Left lung (tissue), 10 donors: ENCODE data around the gene P2RX2. TPM values are rescaled to one million over a fixed set of nuclear protein-coding genes. Genes with fewer than 3 reads are reported as not detected.

Source experiments
- ATAC-seq: fragments of 200-7000 bp; cut with Tn5 transposase; one replicate; pipeline ENCODE4 v1.9.1; 2020; ENCODE audit warnings: moderate library complexity
- DNase-seq, 4 donors: peaks; one replicate each; pipeline ENCODE4 v3.0.0-alpha.2; 2013 to 2020
- H3K27ac ChIP-seq, 2 donors: fragments of 200-600 bp; sonication (generic) in 1 of 2; one replicate each; pipeline versions ENCODE4 v1.5.0 to v1.8.0; 2020 to 2021
- H3K27me3 ChIP-seq, 2 donors: fragments of 200-600 bp; sonication (generic) in 1 of 2; one replicate each; pipeline versions ENCODE4 v1.5.0 to v1.8.0; 2020 to 2021
- H3K36me3 ChIP-seq, 2 donors: fragments of 200-600 bp; sonication (generic) in 1 of 2; one replicate each; pipeline versions ENCODE4 v1.5.0 to v1.8.0; 2020 to 2021
- H3K4me1 ChIP-seq, 2 donors: fragments of 200-600 bp; one replicate each; pipeline ENCODE4 v1.8.0; 2021
- H3K4me3 ChIP-seq, 2 donors: fragments of 200-600 bp; sonication (generic) in 1 of 2; one replicate each; pipeline versions ENCODE4 v1.5.0 to v1.8.0; 2020 to 2021; ENCODE audit warnings: mild to moderate bottlenecking in 1 of 2
- H3K9me3 ChIP-seq, 2 donors: fragments of 200-600 bp; sonication (generic) in 1 of 2; one replicate each; pipeline versions ENCODE4 v1.5.0 to v1.8.0; 2020 to 2021
- intact Hi-C, 2 donors: fragments of 100-400 bp; cut with DNase I; formaldehyde crosslinking; loops; one replicate each; pipeline versions ENCODE4 v1.11.2 to v1.14.2; 2022
- polyA plus RNA-seq, 6 donors: library from polyadenylated mRNA; unstranded; fragments of 120-200 nt; gene quantifications; one replicate each; pipeline ENCODE4 v1.2.1, GENCODE V29; 2013; ENCODE audit not compliant: insufficient read length in 6 of 6
- total RNA-seq, 2 donors: library from RNA; stranded (reverse); fragmentation: NEBNext Ultra II Directional; extraction: Animal tissue kit (Norgen Biotek cat#: 25700); gene quantifications; one replicate each; pipeline ENCODE4 v1.2.1, GENCODE V29; 2021
- TF ChIP-seq, protein P1 (sequence below), 2 donors: fragments of 200-600 bp; sonication (generic) in 1 of 2; IDR thresholded peaks; one replicate each; pipeline versions ENCODE4 v1.5.0 to v1.8.0; 2021; ENCODE audit warnings: antibody characterized with exemption in 2 of 2
- donor health status: DM: no; HTN: yes; CAD: no.
- donor health status: DM: no; HTN: no; CAD: no.

The P2RX2 gene
- total and polyA plus RNA-seq, 8 donors = 4.2 to 10.9 (median 5.3) TPM; not detected in 2

- Histone ChIP-seq H3K4me3 (no peak overlapping the region), H3K36me3 (peaks cover 0 to 63% of the 10 kb centered on the region in 2 donors), H3K27me3 (no peaks in the 10 kb centered on the region), H3K4me1 (no peaks in the 10 kb centered on the region), H3K27ac (no peak overlapping the region), H3K9me3 (no peaks in the 10 kb centered on the region)
- TF ChIP-seq, protein P1, sequence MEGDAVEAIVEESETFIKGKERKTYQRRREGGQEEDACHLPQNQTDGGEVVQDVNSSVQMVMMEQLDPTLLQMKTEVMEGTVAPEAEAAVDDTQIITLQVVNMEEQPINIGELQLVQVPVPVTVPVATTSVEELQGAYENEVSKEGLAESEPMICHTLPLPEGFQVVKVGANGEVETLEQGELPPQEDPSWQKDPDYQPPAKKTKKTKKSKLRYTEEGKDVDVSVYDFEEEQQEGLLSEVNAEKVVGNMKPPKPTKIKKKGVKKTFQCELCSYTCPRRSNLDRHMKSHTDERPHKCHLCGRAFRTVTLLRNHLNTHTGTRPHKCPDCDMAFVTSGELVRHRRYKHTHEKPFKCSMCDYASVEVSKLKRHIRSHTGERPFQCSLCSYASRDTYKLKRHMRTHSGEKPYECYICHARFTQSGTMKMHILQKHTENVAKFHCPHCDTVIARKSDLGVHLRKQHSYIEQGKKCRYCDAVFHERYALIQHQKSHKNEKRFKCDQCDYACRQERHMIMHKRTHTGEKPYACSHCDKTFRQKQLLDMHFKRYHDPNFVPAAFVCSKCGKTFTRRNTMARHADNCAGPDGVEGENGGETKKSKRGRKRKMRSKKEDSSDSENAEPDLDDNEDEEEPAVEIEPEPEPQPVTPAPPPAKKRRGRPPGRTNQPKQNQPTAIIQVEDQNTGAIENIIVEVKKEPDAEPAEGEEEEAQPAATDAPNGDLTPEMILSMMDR (IDR thresholded peaks at IDR 0.05) = no peak
- no peak for DNase-seq
- intact Hi-C loops = no loop called here
- peak; percentile 2 for ATAC-seq
Observed at GRCh38 chr12:132571598-132571997, 47.0 kb upstream of the P2RX2 start.

- DNase-seq (peak in 1 of 4 donors; percentile 83), ATAC-seq (peak; percentile 87)
- H3K36me3 ChIP-seq = peaks cover 0 to 66% of the 10 kb centered on the region in 2 donors
- H3K4me3 ChIP-seq = no peak overlapping the region
- no peaks in the 10 kb centered on the region for H3K27me3 ChIP-seq
- no peaks in the 10 kb centered on the region for H3K9me3 ChIP-seq
- intact Hi-C loops = no loop called here
- H3K4me1 ChIP-seq = no peaks in the 10 kb centered on the region
- TF ChIP-seq, protein P1 (IDR thresholded peaks at IDR 0.05) = no peak
- H3K27ac ChIP-seq = no peak overlapping the region
Observed at GRCh38 chr12:132572106-132572505, 46.5 kb upstream of the P2RX2 start.

DNA sequence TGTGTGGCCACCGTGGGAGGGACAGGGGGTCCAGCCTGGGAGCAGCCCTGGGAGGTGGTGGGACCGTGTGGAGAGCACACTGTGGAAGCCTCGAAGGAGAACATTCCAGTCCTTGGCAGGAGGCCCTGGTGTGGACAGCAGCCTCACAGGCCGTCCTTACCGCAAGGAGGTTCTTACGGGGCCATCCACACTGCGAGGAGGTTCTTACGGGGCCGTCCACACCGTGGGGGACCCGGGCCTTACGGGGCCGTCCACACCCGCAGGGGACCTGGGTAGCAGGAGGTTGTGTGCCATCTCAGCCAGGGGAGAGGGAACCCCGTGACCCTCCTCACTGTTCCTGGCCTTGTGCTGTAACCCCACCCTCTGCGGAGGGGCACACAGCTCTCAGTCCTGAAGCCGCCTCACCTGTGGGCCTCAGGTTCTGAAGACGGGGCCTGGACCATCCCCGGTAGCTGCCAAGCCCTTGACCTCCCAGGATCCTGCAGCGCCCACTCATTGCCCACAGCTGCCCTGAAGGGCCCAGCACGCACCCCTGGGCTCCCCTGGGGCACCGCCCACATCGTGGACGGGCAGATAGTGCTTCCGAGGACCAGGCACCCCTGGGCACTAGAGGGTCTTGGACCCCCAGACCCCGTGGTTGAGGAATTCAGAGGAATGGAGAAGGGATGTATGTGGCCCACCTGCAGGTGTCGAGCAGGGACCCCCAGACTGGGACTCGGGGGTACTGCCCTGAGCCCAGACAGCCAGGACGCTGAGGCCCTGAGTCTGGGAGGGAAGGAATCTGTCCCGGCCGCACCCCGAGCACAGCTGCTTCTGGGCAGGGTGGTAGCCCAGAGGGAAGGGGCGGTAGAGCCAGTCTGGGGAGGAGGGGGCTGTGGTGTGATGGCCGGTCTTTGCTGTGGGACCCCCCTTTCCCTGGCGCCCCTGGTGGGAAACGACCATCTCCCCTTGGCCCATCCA lies 45.5 kb upstream of the P2RX2 start:
- TF ChIP-seq, protein P1 (IDR thresholded peaks at IDR 0.05) = no peak
- H3K36me3 ChIP-seq = peaks cover 0 to 69% of the 10 kb centered on the region in 2 donors
- no peaks in the 10 kb centered on the region for H3K27me3 ChIP-seq
- ATAC-seq (no peak), DNase-seq (no peak)
- no peaks in the 10 kb centered on the region for H3K9me3 ChIP-seq
- H3K4me1 ChIP-seq = no peaks in the 10 kb centered on the region
- no peak overlapping the region for H3K4me3 ChIP-seq
- intact Hi-C loops = no loop called here
- H3K27ac ChIP-seq = no peak overlapping the region

GRCh38 chr12:132574271-132574996 lies 44.1 kb upstream of the P2RX2 start:
- peaks cover 0 to 74% of the 10 kb centered on the region in 2 donors for H3K36me3 ChIP-seq
- H3K27me3 ChIP-seq = no peaks in the 10 kb centered on the region
- no peak for ATAC-seq
- no peaks in the 10 kb centered on the region for H3K9me3 ChIP-seq
- DNase-seq = no peak
- H3K4me1 ChIP-seq = peaks cover 0 to 2% of the 10 kb centered on the region in 2 donors
- H3K27ac ChIP-seq = no peak overlapping the region
- intact Hi-C loops = no loop called here
- no peak overlapping the region for H3K4me3 ChIP-seq
- TF ChIP-seq, protein P1 (IDR thresholded peaks at IDR 0.05) = no peak

DNA sequence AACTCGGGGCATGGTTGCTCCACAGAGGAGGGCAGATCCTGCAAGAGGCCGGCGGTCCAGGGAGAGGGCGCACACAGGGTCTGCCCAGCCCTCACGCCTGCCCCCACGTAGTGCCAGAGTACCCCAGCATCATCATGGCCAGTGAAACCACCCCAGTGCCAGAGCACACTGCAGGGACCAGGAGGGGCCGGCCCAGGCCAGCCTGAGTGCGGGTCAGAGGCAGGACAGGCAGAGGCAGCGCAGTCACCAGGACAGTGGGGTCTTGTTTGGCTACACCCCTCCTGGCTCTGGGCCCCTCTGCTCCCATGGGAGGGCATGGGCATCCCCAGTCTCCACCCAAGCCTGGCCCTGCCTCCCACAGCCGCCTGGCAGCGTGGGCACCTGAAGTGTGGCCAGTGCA lies 42.9 kb upstream of the P2RX2 start:
- no peaks in the 10 kb centered on the region for H3K9me3 ChIP-seq
- no peak overlapping the region for H3K4me3 ChIP-seq
- no peaks in the 10 kb centered on the region for H3K27me3 ChIP-seq
- peaks cover 0 to 62% of the 10 kb centered on the region in 2 donors for H3K36me3 ChIP-seq
- no peak for DNase-seq
- peaks cover 0 to 4% of the 10 kb centered on the region in 2 donors for H3K4me1 ChIP-seq
- H3K27ac ChIP-seq = no peak overlapping the region
- ATAC-seq = no peak
- TF ChIP-seq, protein P1 (IDR thresholded peaks at IDR 0.05) = no peak
- intact Hi-C loops = no loop called here
